Activated CD4-positive, CD25-positive, alpha-beta regulatory T cell treated with anti-CD3 and anti-CD28 coated beads, Interleukin-2, amount 50 U/mL, for 72 hours (primary cell): ENCODE measurements around the gene TTLL9.

ENCODE experiments used
- DNase-seq: peaks from one replicate; pipeline ENCODE4 v3.0.0; 2021

Gene TTLL9

GRCh38 chr20:31859266-31859997 lies 11.0 kb upstream of the TTLL9 start:
- peak; percentile 23 for DNase-seq

- peak; percentile 21 for DNase-seq
These were observed 10.4 kb upstream of the TTLL9 start for GRCh38 chr20:31859998-31860380.

GRCh38 chr20:31860390-31861134 lies 9.9 kb upstream of the TTLL9 start:
- DNase-seq, result no peak

GRCh38 chr20:31861135-31861384 lies 9.4 kb upstream of the TTLL9 start:
- DNase-seq, result no peak

GRCh38 chr20:31861385-31862156 lies 8.9 kb upstream of the TTLL9 start:
- DNase-seq, result peak; percentile 50

- no peak for DNase-seq
These were observed 8.3 kb upstream of the TTLL9 start for GRCh38 chr20:31862157-31862470.

- no peak for DNase-seq
These were observed 7.9 kb upstream of the TTLL9 start for GRCh38 chr20:31862506-31862905.

- DNase-seq, result no peak
These were observed 6.9 kb upstream of the TTLL9 start for GRCh38 chr20:31863296-31864085.

- no peak for DNase-seq
These were observed 5.7 kb upstream of the TTLL9 start for GRCh38 chr20:31864521-31865400.

GRCh38 chr20:31866221-31866620 lies 4.2 kb upstream of the TTLL9 start:
- no peak for DNase-seq

GRCh38 chr20:31868853-31869672 lies 1.4 kb upstream of the TTLL9 start:
- DNase-seq, result no peak

- DNase-seq, result no peak
These were observed 827 bp upstream of the TTLL9 start for GRCh38 chr20:31869673-31869941.

GRCh38 chr20:31870726-31871617 lies 538 bp downstream of the TTLL9 start:
- DNase-seq, result no peak

GRCh38 chr20:31871618-31871954 lies 1.2 kb downstream of the TTLL9 start:
- DNase-seq, result no peak

GRCh38 chr20:31872406-31872805 lies 2.0 kb downstream of the TTLL9 start:
- DNase-seq, result no peak

GRCh38 chr20:31875671-31876070 lies 5.2 kb downstream of the TTLL9 start:
- DNase-seq, result no peak

GRCh38 chr20:31877684-31878083 lies 7.2 kb downstream of the TTLL9 start:
- no peak for DNase-seq

GRCh38 chr20:31879143-31879987 lies 8.9 kb downstream of the TTLL9 start:
- DNase-seq, result peak; percentile 78

GRCh38 chr20:31881945-31882344 lies 11.5 kb downstream of the TTLL9 start:
- DNase-seq, result no peak

GRCh38 chr20:31883829-31884228 lies 13.4 kb downstream of the TTLL9 start:
- DNase-seq, result no peak
